Thyroid gland (tissue), 4 donors: Measurements from ENCODE around the gene CELF4.

Source experiments
- POLR2A ChIP-seq, 2 donors: fragments of 450-650 bp; IDR thresholded peaks; one replicate each; pipeline ENCODE4 v1.6.1; 2017; ENCODE audit warnings: antibody characterized with exemption in 2 of 2, mild to moderate bottlenecking in 2 of 2, moderate library complexity in 1 of 2
- TF ChIP-seq, protein P1 (sequence below), 6 experiments: fragments of 200-600 bp in 3 of 6; fragments of 450-650 bp in 3 of 6; sonication (generic) in 3 of 6; IDR thresholded peaks; one replicate each; pipeline ENCODE4 v1.5.1; 2016 to 2019; ENCODE audit warnings: antibody characterized with exemption in 6 of 6, mild to moderate bottlenecking in 2 of 6, inconsistent platforms in 1 of 6, moderate library complexity in 1 of 6

DNA sequence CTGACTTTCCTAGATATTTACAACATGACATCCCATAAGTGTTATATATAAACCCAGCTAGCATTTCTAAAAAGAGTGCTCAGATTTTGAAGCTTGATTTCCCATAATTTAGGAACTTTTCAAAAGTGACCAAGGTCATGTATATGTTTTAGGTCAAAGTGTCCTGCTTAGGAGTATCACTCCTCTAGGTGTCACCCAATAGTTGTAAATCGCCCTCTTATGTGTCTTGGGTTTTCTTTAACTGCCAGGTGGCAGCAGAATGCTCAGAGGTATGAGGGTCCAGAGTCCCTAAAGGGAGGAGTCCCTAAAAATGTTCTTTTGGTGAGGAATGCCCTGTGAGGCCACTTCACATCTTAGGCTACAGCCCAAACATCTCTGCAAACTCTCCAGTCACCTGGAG, 358.3 kb downstream of the CELF4 start:
- TF ChIP-seq, protein P1, sequence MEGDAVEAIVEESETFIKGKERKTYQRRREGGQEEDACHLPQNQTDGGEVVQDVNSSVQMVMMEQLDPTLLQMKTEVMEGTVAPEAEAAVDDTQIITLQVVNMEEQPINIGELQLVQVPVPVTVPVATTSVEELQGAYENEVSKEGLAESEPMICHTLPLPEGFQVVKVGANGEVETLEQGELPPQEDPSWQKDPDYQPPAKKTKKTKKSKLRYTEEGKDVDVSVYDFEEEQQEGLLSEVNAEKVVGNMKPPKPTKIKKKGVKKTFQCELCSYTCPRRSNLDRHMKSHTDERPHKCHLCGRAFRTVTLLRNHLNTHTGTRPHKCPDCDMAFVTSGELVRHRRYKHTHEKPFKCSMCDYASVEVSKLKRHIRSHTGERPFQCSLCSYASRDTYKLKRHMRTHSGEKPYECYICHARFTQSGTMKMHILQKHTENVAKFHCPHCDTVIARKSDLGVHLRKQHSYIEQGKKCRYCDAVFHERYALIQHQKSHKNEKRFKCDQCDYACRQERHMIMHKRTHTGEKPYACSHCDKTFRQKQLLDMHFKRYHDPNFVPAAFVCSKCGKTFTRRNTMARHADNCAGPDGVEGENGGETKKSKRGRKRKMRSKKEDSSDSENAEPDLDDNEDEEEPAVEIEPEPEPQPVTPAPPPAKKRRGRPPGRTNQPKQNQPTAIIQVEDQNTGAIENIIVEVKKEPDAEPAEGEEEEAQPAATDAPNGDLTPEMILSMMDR (IDR thresholded peaks at IDR 0.05), result no peak
- TF ChIP-seq POLR2A (IDR thresholded peaks at IDR 0.05), result no peak
